ENCODE data around the gene HNRNPA3. TPM values are rescaled to one million over a fixed set of nuclear protein-coding genes. Genes with fewer than 3 reads are reported as not detected.

HNRNPA3 gene
- total and polyA plus RNA-seq, 2 of the 13 experiments (the other 11 are each of a cell fraction or from before 2014, with no cell fraction given), result 73.3 to 97.7 TPM

GRCh38 chr2:177169810-177170514 is 42.6 kb upstream of the HNRNPA3 start (continued):
- TF ChIP-seq ZNF724P (CRISPR knock-in tag; IDR thresholded peaks at IDR 0.05; ENCODE audit: borderline replicate concordance) (peak; percentile 41; the same call in 1 of the 2 replicates), ZZZ3 (CRISPR knock-in tag; IDR thresholded peaks at IDR 0.05; ENCODE audit: borderline replicate concordance) (no peak), CAMTA2 (CRISPR knock-in tag; IDR thresholded peaks at IDR 0.05; ENCODE audit: borderline replicate concordance) (no peak), ELF4 (CRISPR knock-in tag; IDR thresholded peaks at IDR 0.05; ENCODE audit: borderline replicate concordance) (peak; percentile 77; the same call in 1 of the 2 replicates), GATAD2A (CRISPR knock-in tag; IDR thresholded peaks at IDR 0.05) (peak; percentile 98), ZNF605 (CRISPR knock-in tag; IDR thresholded peaks at IDR 0.05) (peak; percentile 66; the same call in 1 of the 2 replicates), ZNF260 (CRISPR knock-in tag; IDR thresholded peaks at IDR 0.05; ENCODE audit: borderline replicate concordance, low read depth) (no peak), ZNF746 (CRISPR knock-in tag; IDR thresholded peaks at IDR 0.05) (no peak), NR1H2 (CRISPR knock-in tag; IDR thresholded peaks at IDR 0.05; ENCODE audit: borderline replicate concordance, low read depth) (no peak), SETDB1 (CRISPR knock-in tag; IDR thresholded peaks at IDR 0.05; ENCODE audit: borderline replicate concordance) (no peak), RFX5 (IDR thresholded peaks at IDR 0.05; ENCODE audit: low read depth, low read length) (no peak), MED13 (CRISPR knock-in tag; IDR thresholded peaks at IDR 0.05) (no peak), ZNF574 (CRISPR knock-in tag; IDR thresholded peaks at IDR 0.05) (peak; percentile 60; the same call in 1 of the 2 replicates), NBN (conservative IDR thresholded peaks at IDR 0.05) (no peak), ZNF549 (CRISPR knock-in tag; IDR thresholded peaks at IDR 0.05) (no peak), MTF2 (CRISPR knock-in tag; IDR thresholded peaks at IDR 0.05; ENCODE audit: borderline replicate concordance) (no peak), ZFP37 (CRISPR knock-in tag; IDR thresholded peaks at IDR 0.05; ENCODE audit: borderline replicate concordance) (0 out of 2 replicates have a peak, but pooled peaks have one; percentile 34), TERF1 (CRISPR knock-in tag; IDR thresholded peaks at IDR 0.05) (no peak), SP140L (CRISPR knock-in tag; IDR thresholded peaks at IDR 0.05; ENCODE audit: borderline replicate concordance) (peak; percentile 62; the same call in 1 of the 2 replicates), FOXO1 (CRISPR knock-in tag; IDR thresholded peaks at IDR 0.05) (peak; percentile 85)
- TF ChIP-seq, protein P1, sequence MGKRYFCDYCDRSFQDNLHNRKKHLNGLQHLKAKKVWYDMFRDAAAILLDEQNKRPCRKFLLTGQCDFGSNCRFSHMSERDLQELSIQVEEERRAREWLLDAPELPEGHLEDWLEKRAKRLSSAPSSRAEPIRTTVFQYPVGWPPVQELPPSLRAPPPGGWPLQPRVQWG (CRISPR knock-in tag; IDR thresholded peaks at IDR 0.05; ENCODE audit: borderline replicate concordance, low read depth), result no peak
- TF ChIP-seq, protein P2, sequence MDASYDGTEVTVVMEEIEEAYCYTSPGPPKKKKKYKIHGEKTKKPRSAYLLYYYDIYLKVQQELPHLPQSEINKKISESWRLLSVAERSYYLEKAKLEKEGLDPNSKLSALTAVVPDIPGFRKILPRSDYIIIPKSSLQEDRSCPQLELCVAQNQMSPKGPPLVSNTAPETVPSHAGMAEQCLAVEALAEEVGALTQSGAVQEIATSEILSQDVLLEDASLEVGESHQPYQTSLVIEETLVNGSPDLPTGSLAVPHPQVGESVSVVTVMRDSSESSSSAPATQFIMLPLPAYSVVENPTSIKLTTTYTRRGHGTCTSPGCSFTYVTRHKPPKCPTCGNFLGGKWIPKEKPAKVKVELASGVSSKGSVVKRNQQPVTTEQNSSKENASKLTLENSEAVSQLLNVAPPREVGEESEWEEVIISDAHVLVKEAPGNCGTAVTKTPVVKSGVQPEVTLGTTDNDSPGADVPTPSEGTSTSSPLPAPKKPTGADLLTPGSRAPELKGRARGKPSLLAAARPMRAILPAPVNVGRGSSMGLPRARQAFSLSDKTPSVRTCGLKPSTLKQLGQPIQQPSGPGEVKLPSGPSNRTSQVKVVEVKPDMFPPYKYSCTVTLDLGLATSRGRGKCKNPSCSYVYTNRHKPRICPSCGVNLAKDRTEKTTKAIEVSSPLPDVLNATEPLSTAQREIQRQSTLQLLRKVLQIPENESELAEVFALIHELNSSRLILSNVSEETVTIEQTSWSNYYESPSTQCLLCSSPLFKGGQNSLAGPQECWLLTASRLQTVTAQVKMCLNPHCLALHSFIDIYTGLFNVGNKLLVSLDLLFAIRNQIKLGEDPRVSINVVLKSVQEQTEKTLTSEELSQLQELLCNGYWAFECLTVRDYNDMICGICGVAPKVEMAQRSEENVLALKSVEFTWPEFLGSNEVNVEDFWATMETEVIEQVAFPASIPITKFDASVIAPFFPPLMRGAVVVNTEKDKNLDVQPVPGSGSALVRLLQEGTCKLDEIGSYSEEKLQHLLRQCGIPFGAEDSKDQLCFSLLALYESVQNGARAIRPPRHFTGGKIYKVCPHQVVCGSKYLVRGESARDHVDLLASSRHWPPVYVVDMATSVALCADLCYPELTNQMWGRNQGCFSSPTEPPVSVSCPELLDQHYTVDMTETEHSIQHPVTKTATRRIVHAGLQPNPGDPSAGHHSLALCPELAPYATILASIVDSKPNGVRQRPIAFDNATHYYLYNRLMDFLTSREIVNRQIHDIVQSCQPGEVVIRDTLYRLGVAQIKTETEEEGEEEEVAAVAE (CRISPR knock-in tag; IDR thresholded peaks at IDR 0.05; ENCODE audit: borderline replicate concordance), result 0 out of 2 replicates have a peak, but pooled peaks have one; percentile 81

Data from HepG2 (cell line).